ENCODE results near the gene F3. TPM values are rescaled to one million over a fixed set of nuclear protein-coding genes. Genes with fewer than 3 reads are reported as not detected.

Gene F3
- polyA plus RNA-seq, 1 donor (not counting 4 experiments of a cell fraction or from before 2014, with no cell fraction given) = 1,409 TPM

GRCh38 chr1:94549706-94550105, 8.1 kb upstream of the F3 start:
- dilution Hi-C loops (cut with MboI; ENCODE audit: extremely low pct_ligation_motif_present, low sequenced_read_pairs) = no loop called here
- Histone ChIP-seq H3K4me2 (ENCODE audit: control insufficient read depth, extremely low read depth, insufficient read depth, low read depth, low read length) (peak overlapping the region; percentile 65), H3K9me3 (ENCODE audit: control insufficient read depth, low read depth, low read length) (no peaks in the 10 kb centered on the region), H3K4me3 (ENCODE audit: control insufficient read depth in 2 of 3, extremely low read depth in 1 of 3, insufficient read depth in 2 of 3, low read depth in 1 of 3, low read length in 3 of 3) (no peak overlapping the region), H3K27ac (ENCODE audit: control insufficient read depth, insufficient read depth, low read length) (peak overlapping the region; percentile 46), H4K20me1 (ENCODE audit: control insufficient read depth, extremely low read depth, insufficient read depth, low read length) (no peaks in the 10 kb centered on the region), H3K9ac (ENCODE audit: control insufficient read depth, extremely low read depth, insufficient read depth, low read length) (no peak overlapping the region), H3K9me1 (ENCODE audit: control insufficient read depth, extremely low read depth, insufficient read depth, low read length) (no peaks in the 10 kb centered on the region), H2AFZ (ENCODE audit: control insufficient read depth, low read length) (no peak overlapping the region), H3K4me1 (ENCODE audit: control insufficient read depth, extremely low read depth, insufficient read depth, low read length) (peaks cover 73% of the 10 kb centered on the region), H3K36me3 (ENCODE audit: control insufficient read depth in 2 of 2, extremely low read depth in 1 of 2, insufficient read depth in 2 of 2, low read length in 2 of 2) (no peaks in the 10 kb centered on the region), H3K79me2 (ENCODE audit: control insufficient read depth, insufficient read depth, low read length) (no peaks in the 10 kb centered on the region), H3K27me3 (ENCODE audit: control insufficient read depth, extremely low read depth, insufficient read depth, low read length) (no peaks in the 10 kb centered on the region)
- TF ChIP-seq CTCF (optimal IDR thresholded peaks at IDR 0.05 in 1 of 3, IDR thresholded peaks at IDR 0.05 in 1 of 3, conservative IDR thresholded peaks at IDR 0.05 in 1 of 3; ENCODE audit: extremely low read depth in 1 of 3, insufficient read depth in 2 of 3, low read length in 3 of 3) = no peak
- FAIRE-seq (peak; percentile 84), DNase-seq (ENCODE audit: low read depth, low spot score) (no peak)

GRCh38 chr1:94544706-94545490, 3.3 kb upstream of the F3 start:
- peak; percentile 86 for FAIRE-seq
- Histone ChIP-seq H3K9me1 (ENCODE audit: control insufficient read depth, extremely low read depth, insufficient read depth, low read length) (no peaks in the 10 kb centered on the region), H3K9me3 (ENCODE audit: control insufficient read depth, low read depth, low read length) (no peaks in the 10 kb centered on the region), H4K20me1 (ENCODE audit: control insufficient read depth, extremely low read depth, insufficient read depth, low read length) (peaks cover 8% of the 10 kb centered on the region), H3K4me1 (ENCODE audit: control insufficient read depth, extremely low read depth, insufficient read depth, low read length) (peaks cover 37% of the 10 kb centered on the region), H3K9ac (ENCODE audit: control insufficient read depth, extremely low read depth, insufficient read depth, low read length) (peak overlapping the region; percentile 89), H2AFZ (ENCODE audit: control insufficient read depth, low read length) (no peak overlapping the region), H3K36me3 (ENCODE audit: control insufficient read depth in 2 of 2, extremely low read depth in 1 of 2, insufficient read depth in 2 of 2, low read length in 2 of 2) (peaks cover 10 to 11% of the 10 kb centered on the region in 2 experiments), H3K27ac (ENCODE audit: control insufficient read depth, insufficient read depth, low read length) (peak overlapping the region; percentile 89), H3K4me3 (ENCODE audit: control insufficient read depth in 2 of 3, extremely low read depth in 1 of 3, insufficient read depth in 2 of 3, low read depth in 1 of 3, low read length in 3 of 3) (peak overlapping the region in 2 of 3 experiments; percentile 82 to 83), H3K79me2 (ENCODE audit: control insufficient read depth, insufficient read depth, low read length) (peaks cover 40% of the 10 kb centered on the region), H3K27me3 (ENCODE audit: control insufficient read depth, extremely low read depth, insufficient read depth, low read length) (no peaks in the 10 kb centered on the region), H3K4me2 (ENCODE audit: control insufficient read depth, extremely low read depth, insufficient read depth, low read depth, low read length) (peak overlapping the region; percentile 78)
- dilution Hi-C loops (cut with MboI; ENCODE audit: extremely low pct_ligation_motif_present, low sequenced_read_pairs) = no loop called here
- DNase-seq (ENCODE audit: low read depth, low spot score) = no peak
- TF ChIP-seq CTCF (optimal IDR thresholded peaks at IDR 0.05 in 1 of 3, IDR thresholded peaks at IDR 0.05 in 1 of 3, conservative IDR thresholded peaks at IDR 0.05 in 1 of 3; ENCODE audit: extremely low read depth in 1 of 3, insufficient read depth in 2 of 3, low read length in 3 of 3) (peak in 2 of 3 experiments; percentile 15 to 22), EZH2 (IDR thresholded peaks at IDR 0.05; ENCODE audit: low read length) (no peak)
